ENCODE data around the gene ECHDC3. TPM values are rescaled to one million over a fixed set of nuclear protein-coding genes. Genes with fewer than 3 reads are reported as not detected.

ECHDC3 gene, protein sequence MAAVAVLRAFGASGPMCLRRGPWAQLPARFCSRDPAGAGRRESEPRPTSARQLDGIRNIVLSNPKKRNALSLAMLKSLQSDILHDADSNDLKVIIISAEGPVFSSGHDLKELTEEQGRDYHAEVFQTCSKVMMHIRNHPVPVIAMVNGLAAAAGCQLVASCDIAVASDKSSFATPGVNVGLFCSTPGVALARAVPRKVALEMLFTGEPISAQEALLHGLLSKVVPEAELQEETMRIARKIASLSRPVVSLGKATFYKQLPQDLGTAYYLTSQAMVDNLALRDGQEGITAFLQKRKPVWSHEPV
- 10.2 and 10.4 TPM in 2 replicates for total RNA-seq

DNA sequence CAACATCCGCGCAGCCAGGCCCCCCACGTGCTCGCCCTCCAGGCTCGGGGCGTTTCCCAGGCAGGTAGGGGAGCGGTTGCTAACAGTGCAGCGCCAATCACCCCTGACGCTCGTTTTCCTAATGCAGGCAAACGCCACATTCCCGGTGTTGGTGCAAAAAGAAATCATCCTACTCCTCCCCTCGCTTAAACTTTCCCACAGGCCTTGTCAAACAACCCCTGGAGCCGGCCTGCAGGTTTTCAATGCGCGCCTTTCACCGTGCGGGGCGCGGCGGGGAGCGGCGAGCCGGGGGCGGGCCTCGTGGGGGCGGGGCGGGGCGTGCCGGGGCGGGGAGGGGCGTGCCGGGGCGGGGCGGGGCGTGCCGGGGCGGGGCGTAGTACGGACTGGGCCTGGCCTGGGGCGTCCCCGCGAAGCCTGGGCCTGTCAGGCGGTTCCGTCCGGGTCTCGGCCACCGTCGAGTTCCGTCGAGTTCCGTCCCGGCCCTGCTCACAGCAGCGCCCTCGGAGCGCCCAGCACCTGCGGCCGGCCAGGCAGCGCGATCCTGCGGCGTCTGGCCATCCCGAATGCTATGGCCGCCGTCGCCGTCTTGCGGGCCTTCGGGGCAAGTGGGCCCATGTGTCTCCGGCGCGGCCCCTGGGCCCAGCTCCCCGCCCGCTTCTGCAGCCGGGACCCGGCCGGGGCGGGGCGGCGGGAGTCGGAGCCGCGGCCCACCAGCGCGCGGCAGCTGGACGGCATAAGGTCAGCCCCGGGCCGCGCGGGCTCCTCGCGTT lies at the start of gene ECHDC3:
ECHDC3 (plus strand) TSS at position 374 of the 770 bp plus-strand sequence; CDS start at position 569, 195 bp downstream.

Other genes with a start within 250 kb of the ECHDC3 start
- gene USP6NL, start 130.7 kb upstream of the ECHDC3 start, total RNA-seq, result 12.9 and 17.2 TPM in 2 replicates
- 8.1 and 8.4 TPM in 2 replicates for gene PROSER2, start 81.0 kb downstream of the ECHDC3 start, total RNA-seq

Measured in articular chondrocyte of knee joint (primary cell).